Gastroesophageal sphincter (tissue), 4 donors: ENCODE measurements around the gene FCN2. TPM values are rescaled to one million over a fixed set of nuclear protein-coding genes. Genes with fewer than 3 reads are reported as not detected.

ENCODE experiments used
- ATAC-seq: fragments of 150-250 bp; one replicate; pipeline ENCODE4 v1.9.1; 2016; ENCODE audit warnings: mild to moderate bottlenecking, moderate library complexity
- H3K27ac ChIP-seq, 4 donors: fragments of 200-600 bp; sonication (generic) in 3 of 4; 1 replicate in 3 of 4; 2 replicates in 1 of 4; pipeline ENCODE4 v1.5.1; 2016 to 2019
- H3K27me3 ChIP-seq: fragments of 200-600 bp; sonication (generic); one replicate; pipeline ENCODE4 v1.5.1; 2019
- H3K36me3 ChIP-seq, 2 donors: fragments of 200-600 bp; sonication (generic); one replicate each; pipeline ENCODE4 v1.5.1; 2019; ENCODE audit warnings: control low read depth in 1 of 2
- H3K4me1 ChIP-seq, 3 donors: fragments of 200-600 bp; sonication (generic); 1 replicate in 2 of 3; 2 replicates in 1 of 3; pipeline ENCODE4 v1.5.1; 2016 to 2019; ENCODE audit warnings: control low read depth in 2 of 3
- H3K4me3 ChIP-seq, 2 donors: fragments of 200-600 bp; sonication (generic); one replicate each; pipeline ENCODE4 v1.5.1; 2019; ENCODE audit warnings: mild to moderate bottlenecking in 1 of 2, moderate library complexity in 1 of 2
- H3K9me3 ChIP-seq, 3 donors: fragments of 200-600 bp; sonication (generic); one replicate each; pipeline ENCODE4 v1.5.1; 2017 to 2019; ENCODE audit warnings: control low read depth in 2 of 3
- CTCF ChIP-seq, 4 experiments: fragments of 200-600 bp in 2 of 4; fragments of 450-650 bp in 2 of 4; sonication (generic) in 1 of 4; IDR thresholded peaks; one replicate each; pipeline ENCODE4 v1.5.1; 2017 to 2019; ENCODE audit warnings: antibody characterized with exemption in 4 of 4, mild to moderate bottlenecking in 2 of 4, moderate library complexity in 2 of 4
- EP300 ChIP-seq: sonication (generic); formaldehyde crosslinking; IDR thresholded peaks from one replicate; pipeline ENCODE4 v1.6.1; 2017; ENCODE audit warnings: antibody characterized with exemption, mild to moderate bottlenecking
- POLR2A ChIP-seq, 2 donors: fragments of 450-650 bp; IDR thresholded peaks; one replicate each; pipeline ENCODE4 v1.6.1; 2017; ENCODE audit warnings: antibody characterized with exemption in 2 of 2, mild to moderate bottlenecking in 2 of 2, moderate library complexity in 1 of 2
- POLR2AphosphoS5 ChIP-seq: sonication (generic); formaldehyde crosslinking; IDR thresholded peaks from one replicate; pipeline ENCODE4 v1.6.1; 2017; ENCODE audit warnings: antibody characterized with exemption
- WGBS, 2 donors: methylation state at CpG; one replicate each; pipeline ENCODE4 v1.1.5; 2018; ENCODE audit warnings: low coverage in 1 of 2; 5-methylcytosine and 5-hydroxymethylcytosine counted together
- total RNA-seq, 4 donors: library from RNA; depleted of rRNA; stranded (reverse); fragments of >200 nt; gene quantifications; one replicate each; pipeline ENCODE4 v1.1.0, GENCODE V29; 2016

The FCN2 gene
- total RNA-seq, 4 donors from 2014 or later, result not detected

GRCh38 chr9:134883040-134883782, 2.6 kb downstream of the FCN2 start:
- Histone ChIP-seq H3K36me3 (no peaks in the 10 kb centered on the region), H3K27me3 (peaks cover 24% of the 10 kb centered on the region), H3K9me3 (no peaks in the 10 kb centered on the region), H3K27ac (no peak overlapping the region), H3K4me3 (no peak overlapping the region), H3K4me1 (no peaks in the 10 kb centered on the region)
- 83 to 100% methylated on average over 1 to 3 of the region's 18 CpGs for WGBS, 2 donors
- no peak for ATAC-seq
- TF ChIP-seq POLR2A (IDR thresholded peaks at IDR 0.05), result no peak
- TF ChIP-seq EP300, result no peak
- TF ChIP-seq CTCF (IDR thresholded peaks at IDR 0.05), result no peak
- TF ChIP-seq POLR2AphosphoS5, result no peak

GRCh38 chr9:134884492-134884891, 3.9 kb downstream of the FCN2 start:
- Histone ChIP-seq H3K27me3 (peaks cover 28% of the 10 kb centered on the region), H3K36me3 (no peaks in the 10 kb centered on the region), H3K4me1 (no peaks in the 10 kb centered on the region), H3K9me3 (no peaks in the 10 kb centered on the region), H3K27ac (no peak overlapping the region), H3K4me3 (no peak overlapping the region)
- no peak for TF ChIP-seq CTCF (IDR thresholded peaks at IDR 0.05)
- no peak for TF ChIP-seq EP300
- no peak for TF ChIP-seq POLR2A (IDR thresholded peaks at IDR 0.05)
- TF ChIP-seq POLR2AphosphoS5, result no peak
- WGBS, 2 donors, result 80 to 90% methylated on average over 1 to 6 of the region's 8 CpGs
- no peak for ATAC-seq

GRCh38 chr9:134885001-134885678, 4.5 kb downstream of the FCN2 start:
- no peak for TF ChIP-seq CTCF (IDR thresholded peaks at IDR 0.05)
- no peak for TF ChIP-seq EP300
- TF ChIP-seq POLR2AphosphoS5, result no peak
- TF ChIP-seq POLR2A (IDR thresholded peaks at IDR 0.05), result no peak
- Histone ChIP-seq H3K36me3 (no peaks in the 10 kb centered on the region), H3K4me1 (no peaks in the 10 kb centered on the region), H3K27me3 (peaks cover 28% of the 10 kb centered on the region), H3K9me3 (no peaks in the 10 kb centered on the region), H3K27ac (no peak overlapping the region), H3K4me3 (no peak overlapping the region)
- WGBS, 2 donors, result 88 to 95% methylated on average over 3 to 7 of the region's 22 CpGs
- ATAC-seq, result no peak

GRCh38 chr9:134885679-134886412, 5.2 kb downstream of the FCN2 start:
- no peak overlapping the region for H3K27ac ChIP-seq

More at GRCh38 chr9:134885679-134886412, 5.2 kb downstream of the FCN2 start:
- Histone ChIP-seq H3K9me3 (no peaks in the 10 kb centered on the region), H3K4me3 (no peak overlapping the region), H3K27me3 (peaks cover 27% of the 10 kb centered on the region), H3K4me1 (no peaks in the 10 kb centered on the region), H3K36me3 (no peaks in the 10 kb centered on the region)
- TF ChIP-seq EP300 (no peak), CTCF (IDR thresholded peaks at IDR 0.05) (no peak), POLR2AphosphoS5 (no peak), POLR2A (IDR thresholded peaks at IDR 0.05) (no peak)
- no CpG with 5 or more reads among the region's 24 CpGs for WGBS, 2 donors
- ATAC-seq, result no peak
